HuH-7 (cell line): ENCODE measurements around the gene CACNB1.
A peak's percentile ranks its signal among the peaks of the same experiment; 100 is the strongest.

Experiments used
- DNase-seq: peaks from one replicate; pipeline ENCODE4 v3.0.0; 2011; ENCODE audit warnings: low spot score

The CACNB1 gene

DNA sequence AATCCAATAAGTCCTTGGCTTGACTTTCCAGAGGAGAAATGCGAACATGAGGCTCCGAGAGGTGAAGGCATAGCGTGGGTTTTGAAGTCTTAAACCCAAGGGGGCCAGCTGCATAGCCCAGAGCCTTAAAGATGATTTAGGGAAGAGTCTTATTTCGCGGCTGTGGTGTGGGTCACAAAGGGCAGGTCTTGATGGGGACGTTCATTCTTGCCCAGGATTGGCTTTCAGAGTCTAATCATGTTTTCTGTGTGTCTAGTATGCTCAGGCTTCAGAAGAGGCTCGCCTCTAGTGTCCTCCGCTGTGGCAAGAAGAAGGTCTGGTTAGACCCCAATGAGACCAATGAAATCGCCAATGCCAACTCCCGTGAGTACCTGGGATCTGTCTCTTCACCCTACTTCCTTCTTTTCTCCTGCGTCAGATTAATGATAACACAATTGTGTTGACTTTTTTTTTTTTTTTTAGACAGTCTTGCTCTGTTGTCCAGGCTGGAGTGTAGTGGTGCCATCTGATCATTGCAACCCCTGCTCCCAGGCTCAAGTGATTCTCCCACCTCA is 3.6 kb upstream of the CACNB1 start:
- no peak for DNase-seq

DNA sequence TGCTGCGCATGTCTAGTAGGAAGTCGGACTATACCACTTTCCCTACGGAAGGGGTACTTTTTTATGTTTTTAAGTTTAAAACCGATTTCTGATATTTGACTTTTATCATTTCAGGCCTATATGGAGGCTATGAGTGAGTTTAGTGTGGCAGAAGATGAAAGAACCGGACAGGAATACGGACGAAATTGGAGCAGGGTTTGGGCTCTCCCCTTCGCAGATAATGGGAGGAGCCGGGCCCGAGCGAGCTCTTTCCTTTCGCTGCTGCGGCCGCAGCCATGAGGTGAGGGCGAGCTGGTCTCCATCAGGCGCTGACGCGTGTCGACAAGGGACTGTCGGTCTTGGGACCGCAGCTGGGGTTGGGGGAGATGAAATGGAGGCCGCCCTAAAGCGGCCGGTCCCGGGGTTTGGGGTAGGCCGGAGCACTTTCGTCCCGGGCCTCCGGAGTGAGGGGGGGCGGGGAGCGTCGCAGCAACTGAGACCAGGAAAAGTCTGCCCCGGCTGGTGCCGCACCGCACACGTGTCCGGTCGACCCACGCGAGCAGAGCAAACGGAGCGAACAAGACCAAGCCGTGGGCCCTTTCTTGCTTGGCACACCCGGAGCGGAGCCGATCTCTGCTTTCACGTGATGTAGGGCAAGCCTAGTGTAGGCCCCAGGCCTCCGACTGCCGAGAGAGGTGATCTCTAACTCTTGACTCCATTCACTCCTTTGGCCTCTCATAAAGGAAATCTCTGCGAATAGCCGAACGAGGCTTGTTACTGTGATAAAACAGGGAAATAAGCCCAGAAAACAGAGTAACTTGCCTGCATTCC is 2.8 kb upstream of the CACNB1 start, which contains the start of gene RPL19:
Gene RPL19, plus strand, starts transcription at position 214 of the 810 bp plus-strand sequence. Its CDS starts 62 bp downstream, at position 276.
- peak; percentile 81 for DNase-seq

DNA sequence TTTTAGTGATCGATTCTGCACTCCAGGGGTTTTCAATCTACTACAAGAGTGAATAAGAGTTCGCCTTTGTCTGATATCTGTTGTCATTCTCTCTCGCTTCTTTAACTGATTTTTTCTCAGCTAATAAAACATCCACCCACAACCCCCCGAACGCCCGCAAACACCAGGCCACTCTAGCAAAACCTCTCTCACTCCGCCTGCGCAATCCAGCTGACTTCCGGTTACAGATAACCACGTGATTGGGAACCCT is 2.3 kb upstream of the CACNB1 start:
- DNase-seq: peak; percentile 97

DNA sequence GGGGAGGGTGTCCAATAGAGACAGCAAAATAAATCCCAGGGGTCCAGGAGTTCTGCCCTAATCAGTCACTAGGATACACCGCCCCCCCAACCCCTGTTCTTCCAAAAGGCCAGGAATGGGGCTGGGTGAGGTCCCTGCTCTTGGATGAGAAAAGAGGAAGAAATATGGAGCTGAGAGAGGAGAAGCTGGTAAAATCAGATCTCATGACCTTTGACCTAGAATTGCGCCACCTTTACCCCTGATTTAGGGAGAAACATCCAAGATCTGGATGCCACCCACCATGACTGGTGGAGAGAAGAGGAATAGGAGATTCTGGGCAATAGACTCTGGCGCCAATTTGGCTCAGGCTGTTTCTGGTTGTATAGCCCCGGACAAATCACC is 707 bp upstream of the CACNB1 start:
- no peak for DNase-seq

DNA sequence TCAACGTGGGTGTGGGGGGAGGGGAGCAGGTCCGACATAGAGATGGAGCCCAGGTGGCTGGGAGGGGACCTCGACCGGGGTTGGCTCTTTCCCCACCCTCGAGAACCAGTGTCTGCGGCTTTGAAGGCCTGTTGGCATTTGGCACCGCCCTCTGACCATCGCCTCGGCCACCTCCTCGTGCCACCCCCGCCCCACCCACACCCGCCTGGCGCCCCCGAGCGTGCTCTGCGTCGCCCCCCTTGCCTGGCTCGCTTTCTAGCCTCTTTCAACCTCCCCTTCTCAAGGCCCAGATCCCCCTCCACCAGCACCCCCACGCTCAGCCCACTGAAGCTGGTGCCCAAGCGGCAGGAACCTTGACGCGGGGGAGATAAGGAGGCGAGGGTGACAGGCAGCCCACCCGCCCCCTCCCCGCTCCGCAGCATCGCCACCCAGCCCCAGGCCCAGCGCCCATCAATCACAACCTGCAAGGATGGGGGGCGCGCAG is 619 bp downstream of the CACNB1 start:
- no peak for DNase-seq

DNA sequence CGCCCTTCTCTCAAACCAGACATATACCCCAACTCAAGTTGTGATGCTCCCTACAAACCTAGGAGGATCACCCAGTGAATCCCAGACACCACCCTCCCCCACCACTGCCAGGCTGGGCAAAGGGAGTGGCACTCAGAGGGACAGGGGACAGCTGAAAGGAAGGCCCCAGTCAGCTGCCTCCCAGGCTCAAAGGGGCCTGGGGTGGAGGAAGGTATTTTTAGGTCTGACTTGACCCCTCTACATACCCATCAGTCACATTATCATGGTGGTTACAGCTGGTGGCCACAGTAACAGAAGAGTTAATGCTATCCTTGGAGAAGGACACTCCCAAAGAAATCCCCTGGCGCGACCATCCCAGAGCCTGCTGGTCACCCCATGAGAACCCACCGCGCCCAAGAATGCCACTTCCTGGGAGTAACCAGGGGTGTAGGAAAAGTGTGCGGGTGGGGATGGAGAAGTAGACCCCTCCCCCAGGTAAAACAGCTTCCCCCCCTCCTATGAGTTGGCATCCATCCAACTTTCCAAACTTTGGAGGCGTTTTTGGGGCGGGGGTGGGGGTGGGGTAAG is 1.1 kb downstream of the CACNB1 start:
- DNase-seq: no peak

DNA sequence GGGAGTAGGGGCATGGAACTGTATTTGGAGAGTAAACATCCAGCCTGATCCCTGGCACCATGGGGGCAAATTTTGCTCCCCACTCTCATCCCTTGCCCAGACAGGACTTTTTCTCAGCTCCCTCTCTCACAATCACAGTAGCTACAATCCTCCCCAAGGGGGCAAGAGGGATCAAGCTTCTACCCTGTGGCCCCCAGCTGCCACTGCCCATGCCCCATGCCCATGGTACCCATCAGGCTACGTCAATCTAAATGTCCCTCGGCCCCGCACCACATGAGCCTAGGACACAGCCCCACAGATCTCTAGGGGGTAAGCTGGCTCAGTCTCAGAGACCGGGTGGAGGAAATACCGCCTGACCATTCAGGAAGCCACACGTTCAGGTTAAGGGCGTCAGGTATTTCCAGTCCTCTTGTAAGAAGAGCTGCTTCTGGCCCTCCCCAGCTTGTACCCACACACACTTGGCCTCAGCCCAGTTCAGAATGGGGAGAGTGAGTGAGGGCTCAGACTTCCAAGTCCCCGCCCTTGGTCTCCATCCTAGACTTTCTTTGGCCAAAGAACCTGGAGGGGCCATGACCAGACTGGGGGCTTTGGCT is 1.8 kb downstream of the CACNB1 start:
- no peak for DNase-seq

DNA sequence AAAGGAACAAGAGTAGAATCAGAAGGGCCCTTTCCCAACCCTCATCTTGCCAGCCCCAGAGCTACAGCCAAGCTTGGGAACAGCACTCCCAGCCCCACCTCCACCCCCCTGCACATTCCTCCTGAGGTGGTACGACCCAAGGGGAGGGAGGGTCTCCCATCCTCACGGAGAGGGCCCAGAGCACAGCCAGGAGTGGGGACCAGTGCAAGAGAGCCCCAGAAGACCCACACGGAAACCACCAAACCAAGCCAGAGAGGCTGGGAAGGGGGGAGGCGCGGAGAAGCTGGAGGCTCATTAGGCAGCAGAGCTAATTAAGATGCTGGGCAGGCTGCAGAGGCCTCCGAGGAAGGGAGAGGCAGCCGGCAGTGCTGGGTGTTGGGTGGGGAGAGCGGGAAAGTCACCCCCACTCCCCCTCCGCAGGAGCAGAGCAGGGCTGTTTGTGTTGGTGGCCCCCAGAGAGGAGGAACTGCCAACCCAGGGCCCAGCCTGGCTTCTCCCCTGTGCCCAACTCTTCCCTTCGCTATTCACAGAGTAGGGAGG is 2.4 kb downstream of the CACNB1 start:
- DNase-seq: no peak

DNA sequence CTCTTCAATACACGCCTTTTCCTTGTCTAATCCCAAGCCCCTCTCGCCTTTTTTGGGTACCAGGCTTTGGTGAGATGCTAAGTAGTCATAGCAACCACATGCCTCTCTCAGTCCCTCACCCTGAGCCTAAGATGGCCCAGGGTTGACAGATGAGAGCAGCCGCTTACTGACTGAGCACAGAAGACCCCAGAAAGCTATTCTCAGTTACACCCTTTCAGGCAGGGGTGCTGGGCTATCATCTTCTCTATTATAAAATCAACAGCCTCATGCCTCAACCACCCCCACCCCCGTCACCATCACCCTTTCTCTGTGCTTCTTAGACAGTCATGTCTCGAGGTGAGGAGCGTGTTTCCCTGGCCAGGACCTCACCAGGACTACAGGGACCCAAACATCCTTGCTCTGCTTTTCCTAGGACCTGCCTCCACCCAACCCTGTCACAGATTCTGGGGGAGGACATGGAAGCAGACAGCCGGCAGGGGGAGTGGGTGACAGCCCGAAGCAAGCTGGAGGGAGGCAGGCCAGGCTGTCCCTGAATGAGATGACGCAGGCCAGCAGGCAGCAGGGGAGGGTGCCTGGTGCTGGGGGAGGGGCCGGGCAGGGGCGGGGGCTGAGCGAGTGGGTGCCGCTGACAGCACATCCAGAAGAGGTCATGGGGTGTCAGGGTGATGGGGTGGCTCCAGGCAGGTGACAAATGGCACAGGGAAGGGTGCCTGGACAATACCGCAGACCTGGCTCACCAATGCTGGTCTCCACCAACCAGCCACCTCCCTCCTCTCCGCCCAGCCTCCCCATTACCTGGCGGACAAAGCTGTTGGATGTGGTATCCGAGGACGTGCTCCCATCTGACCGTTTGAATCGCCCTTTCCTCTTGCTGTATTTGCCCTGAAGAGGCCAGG is 3.1 kb downstream of the CACNB1 start:
- peak; percentile 92 for DNase-seq

DNA sequence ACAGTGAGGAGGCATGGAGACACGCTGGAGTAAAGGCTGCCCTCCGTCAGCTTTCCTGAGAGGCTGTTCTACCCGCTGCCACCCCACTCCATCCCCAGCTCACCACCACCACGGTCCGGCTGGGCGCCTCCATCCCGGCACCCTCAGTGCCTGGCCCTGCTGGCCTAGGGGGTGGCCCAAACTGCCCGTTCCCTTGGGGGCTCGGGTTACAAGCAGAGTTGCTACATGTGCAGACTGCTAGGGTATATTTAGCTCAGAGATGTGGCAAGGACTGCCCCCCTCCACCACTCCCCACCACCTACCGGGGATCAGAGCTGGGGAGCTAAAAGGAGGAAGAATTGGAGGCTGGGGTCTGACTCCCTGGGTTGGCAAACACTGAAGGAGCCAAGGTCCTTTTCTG is 4.1 kb downstream of the CACNB1 start:
- DNase-seq: no peak

DNA sequence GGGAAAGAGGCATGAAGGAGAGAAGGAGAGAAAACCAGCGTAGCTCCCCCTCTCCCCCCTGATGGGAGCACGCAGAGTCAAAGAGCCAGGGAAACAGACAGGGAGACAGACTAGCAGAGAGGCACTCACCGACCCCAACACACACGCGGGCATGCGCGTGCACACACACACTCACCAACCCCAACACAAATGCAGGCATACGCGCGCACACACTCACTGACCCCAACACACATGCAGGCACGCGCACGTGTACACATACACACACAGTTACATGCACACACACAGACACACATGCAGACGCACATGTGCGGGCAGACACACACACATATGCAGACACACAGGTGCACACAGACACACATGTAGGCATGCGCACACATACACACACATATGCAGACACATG is 4.6 kb downstream of the CACNB1 start:
- DNase-seq: no peak

DNA sequence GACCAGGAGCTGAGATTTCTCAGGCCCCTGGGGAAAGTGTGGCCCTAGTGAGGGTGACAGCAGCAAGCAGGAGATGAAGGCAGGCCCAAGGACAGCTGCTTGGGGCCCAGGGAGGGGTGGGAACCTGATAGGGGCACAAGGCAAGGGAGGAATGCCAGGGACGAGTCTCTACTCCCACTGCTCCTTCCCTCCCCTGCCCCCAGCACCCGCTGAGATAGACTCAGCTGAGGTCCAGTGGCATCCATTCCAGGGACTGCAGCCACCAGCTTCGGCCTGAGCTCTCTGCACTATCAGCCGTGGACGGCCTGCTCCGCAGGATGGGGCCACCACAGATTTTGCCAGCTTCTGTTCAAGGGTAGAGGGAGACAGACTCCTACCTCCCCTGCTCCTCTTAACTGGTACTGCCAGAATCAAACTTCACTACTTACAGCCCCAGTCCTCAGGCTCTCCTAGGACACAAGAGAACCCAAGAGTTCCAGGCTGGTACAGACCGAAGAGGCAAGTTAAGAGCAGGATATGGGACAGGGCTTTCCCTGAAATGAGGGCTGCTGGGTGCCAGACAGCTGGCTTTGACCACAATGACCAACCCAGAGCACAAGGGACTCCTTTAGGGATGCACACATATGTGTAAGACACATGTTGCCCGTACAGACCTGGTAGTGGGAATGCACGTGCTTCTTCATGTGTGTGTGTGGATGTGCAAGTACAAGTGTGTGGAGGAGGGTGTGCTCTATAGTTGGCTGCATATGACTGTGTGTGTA is 5.5 kb downstream of the CACNB1 start:
- no peak for DNase-seq

DNA sequence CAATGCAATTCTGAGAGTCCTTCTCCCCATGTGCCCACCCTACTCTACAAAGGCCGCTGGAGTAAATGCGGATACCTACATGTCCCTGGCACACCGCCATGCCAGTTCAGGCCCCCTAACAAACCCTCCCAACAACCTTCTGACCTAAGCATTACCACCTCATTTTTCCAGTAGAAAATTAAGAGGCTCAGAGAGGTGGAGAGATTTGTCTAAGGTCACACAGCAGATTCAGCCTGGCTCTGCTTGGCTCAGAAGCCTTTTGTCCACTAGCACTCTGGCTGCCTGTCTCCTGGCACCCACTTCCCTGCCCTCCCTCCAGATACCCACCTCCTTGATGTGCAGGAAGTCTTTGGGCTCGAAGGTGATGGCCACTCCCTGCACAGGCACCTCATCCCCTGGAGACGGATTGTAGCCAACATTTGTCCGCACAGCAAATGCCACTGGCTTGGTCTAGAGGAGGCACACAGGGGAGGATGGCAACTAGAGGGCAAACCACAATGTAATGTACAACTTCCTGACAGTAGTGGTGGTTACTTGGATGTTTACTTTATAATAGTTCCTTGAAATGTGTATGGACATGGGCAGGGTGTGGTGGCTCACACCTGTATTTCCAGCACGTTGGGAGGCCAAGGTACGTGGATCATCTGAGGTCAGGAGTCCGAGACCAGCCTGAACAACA is 10.2 kb downstream of the CACNB1 start:
- DNase-seq: no peak

DNA sequence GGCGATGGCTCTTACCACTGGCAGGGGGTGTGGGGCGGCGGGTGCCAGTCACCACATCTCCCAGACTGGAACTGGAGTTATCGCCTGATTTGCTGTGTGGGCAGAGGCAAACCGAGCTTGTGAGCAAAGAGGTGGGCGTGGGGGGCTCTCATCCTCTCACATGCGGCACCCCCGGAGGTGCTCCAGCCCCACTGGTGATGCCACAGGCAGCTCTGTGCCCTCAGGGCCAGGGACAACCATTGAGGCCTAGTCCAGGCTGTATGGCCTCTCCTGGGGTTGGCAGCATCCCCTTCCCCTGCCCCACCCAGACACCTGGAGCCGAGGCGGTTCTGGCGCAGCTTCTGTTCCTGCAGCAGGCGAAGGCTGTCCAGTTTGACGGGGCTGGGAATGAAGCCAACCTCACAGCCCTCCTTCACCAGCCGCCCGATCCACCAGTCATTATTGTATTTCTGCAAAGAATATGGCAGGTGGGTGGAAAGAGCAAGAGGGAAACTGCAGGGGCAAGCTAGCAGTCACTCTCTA is 10.9 kb downstream of the CACNB1 start:
- no peak for DNase-seq

DNA sequence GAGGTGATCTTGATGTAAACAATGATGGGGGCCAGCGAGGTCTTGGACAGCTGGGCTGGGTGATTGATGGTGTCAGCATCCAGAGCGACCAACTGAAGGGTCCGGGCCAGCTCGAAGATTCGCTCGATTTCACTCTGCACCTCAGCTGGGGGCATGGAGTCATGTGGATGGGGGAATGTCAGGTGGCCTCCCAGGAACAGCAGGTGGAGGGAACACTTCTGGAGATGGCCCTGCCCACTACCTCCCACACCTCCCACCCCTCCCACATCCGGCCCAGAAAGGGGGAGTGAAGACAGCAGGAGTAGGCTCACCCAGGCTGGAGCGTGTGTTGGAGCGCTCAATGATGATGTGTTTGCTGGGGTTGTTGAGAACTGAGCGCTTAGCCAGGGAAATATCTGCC is 13.7 kb downstream of the CACNB1 start:
- no peak for DNase-seq

DNA sequence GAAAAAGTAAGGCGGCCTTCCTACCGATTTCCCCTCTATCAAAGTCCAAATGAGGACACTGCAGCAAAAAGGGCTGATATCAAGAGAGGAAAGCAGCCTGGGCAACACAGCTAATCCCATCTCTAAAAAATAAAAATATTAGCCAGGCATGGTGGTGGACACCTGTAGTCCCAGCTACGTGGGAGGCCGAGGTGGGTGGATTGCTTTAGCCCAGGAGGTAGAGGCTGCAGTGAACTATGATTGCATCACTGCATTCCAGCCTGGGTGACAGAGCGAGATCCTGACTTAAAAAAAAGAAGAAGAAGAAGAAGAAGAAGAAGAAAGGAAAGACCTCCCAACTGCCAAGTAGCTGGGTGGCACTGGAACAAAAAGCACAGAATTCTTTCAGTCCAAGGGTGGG is 14.4 kb downstream of the CACNB1 start:
- DNase-seq: no peak

DNA sequence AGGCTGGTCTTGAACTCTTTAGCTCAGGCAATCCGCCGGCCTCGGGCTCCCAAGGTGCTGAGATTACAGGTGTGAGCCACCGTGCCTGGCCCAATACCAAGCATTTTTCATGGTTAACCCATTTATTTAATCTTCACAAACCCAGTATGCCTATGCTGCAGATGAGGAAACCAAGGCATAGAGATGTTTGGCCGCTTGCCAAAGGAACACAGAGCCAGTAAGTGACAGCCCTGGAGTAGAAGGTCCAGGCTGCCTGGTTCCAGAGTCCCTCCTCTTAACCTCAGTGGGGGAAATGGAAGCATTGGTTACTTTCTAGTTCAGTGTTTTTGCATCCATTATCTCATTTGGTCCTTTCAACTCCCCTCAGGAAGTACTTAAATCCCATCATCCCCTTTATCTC is 16.2 kb downstream of the CACNB1 start:
- DNase-seq: no peak

DNA sequence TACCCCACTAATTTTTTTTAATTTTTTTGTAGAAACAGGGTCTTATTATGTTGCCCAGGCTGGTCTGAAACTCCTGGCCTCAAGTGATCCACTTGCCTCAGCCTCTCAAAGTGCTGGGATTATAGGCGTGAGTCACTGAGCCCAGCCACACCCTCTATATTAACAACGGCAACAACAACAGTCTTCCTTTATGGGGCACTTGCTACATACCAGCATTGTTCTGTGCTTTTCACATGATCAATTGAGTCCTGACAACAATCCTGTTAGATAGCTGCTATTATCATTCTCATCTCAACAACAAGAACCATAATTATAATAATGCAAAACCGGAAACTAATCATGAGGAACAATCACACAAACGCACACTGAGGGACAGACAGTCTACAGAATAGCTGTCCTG is 18.9 kb downstream of the CACNB1 start:
- DNase-seq: no peak

DNA sequence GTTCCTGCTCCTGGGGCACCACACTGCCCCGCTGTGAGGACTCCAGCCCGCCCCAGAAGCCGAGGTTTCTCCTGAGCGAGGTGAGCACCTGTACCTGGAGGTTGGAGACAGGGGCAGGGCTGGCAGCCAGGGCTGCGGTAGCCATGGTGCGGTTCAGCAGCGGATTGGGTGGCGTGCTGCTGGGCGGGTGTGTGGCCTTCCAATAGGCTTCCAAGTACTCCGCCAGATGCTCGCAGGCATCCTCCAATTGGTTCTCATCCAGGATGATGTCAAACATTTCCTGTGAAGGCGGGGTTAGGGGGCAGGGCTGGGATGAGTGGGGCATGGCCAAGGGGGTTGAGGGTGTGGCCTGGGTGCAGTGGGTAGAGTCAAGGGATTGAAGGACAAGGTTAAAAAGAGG is 20.2 kb downstream of the CACNB1 start:
- DNase-seq: no peak

DNA sequence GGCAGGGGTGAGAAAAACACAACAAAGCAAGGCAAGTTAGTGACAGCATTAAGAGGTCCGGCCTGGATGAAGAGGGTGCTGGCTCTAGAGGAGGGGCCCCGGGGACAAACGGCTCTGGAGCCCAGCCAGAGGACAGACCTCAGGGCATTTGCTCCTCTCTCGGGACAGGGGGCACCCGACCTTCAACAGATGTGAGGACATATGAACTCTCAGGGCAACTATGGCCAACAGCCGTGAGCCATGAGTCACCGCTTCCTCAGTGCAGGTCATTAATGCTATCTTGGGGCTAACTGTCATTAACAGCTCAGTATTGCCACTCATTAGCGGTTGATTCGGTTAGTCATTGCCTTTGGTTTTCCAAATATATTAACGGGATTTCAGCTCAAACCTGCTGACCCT is 21.8 kb downstream of the CACNB1 start:
- no peak for DNase-seq
